Right lobe of liver (tissue), 4 donors: ENCODE data around the gene CDC25A.

ENCODE experiments used
- POLR2A ChIP-seq: fragments of 450-650 bp; IDR thresholded peaks from one replicate; pipeline ENCODE4 v1.6.1; 2017; ENCODE audit warnings: antibody characterized with exemption, mild to moderate bottlenecking
- TF ChIP-seq, protein P1 (sequence below), 4 donors: fragments of 200-600 bp in 3 of 4; fragments of 450-650 bp in 1 of 4; IDR thresholded peaks; one replicate each; pipeline versions ENCODE4 v1.5.1 to v1.8.0; 2016 to 2022; ENCODE audit warnings: antibody characterized with exemption in 4 of 4, mild to moderate bottlenecking in 2 of 4
- donor health status: DM: no; HTN: no; CAD: no.
- donor health status: DM: no; HTN: no; CAD: no.
- donor health status: DM: no; HTN: yes; CAD: no.

- TF ChIP-seq, protein P1, sequence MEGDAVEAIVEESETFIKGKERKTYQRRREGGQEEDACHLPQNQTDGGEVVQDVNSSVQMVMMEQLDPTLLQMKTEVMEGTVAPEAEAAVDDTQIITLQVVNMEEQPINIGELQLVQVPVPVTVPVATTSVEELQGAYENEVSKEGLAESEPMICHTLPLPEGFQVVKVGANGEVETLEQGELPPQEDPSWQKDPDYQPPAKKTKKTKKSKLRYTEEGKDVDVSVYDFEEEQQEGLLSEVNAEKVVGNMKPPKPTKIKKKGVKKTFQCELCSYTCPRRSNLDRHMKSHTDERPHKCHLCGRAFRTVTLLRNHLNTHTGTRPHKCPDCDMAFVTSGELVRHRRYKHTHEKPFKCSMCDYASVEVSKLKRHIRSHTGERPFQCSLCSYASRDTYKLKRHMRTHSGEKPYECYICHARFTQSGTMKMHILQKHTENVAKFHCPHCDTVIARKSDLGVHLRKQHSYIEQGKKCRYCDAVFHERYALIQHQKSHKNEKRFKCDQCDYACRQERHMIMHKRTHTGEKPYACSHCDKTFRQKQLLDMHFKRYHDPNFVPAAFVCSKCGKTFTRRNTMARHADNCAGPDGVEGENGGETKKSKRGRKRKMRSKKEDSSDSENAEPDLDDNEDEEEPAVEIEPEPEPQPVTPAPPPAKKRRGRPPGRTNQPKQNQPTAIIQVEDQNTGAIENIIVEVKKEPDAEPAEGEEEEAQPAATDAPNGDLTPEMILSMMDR (IDR thresholded peaks at IDR 0.05) = no peak
- TF ChIP-seq POLR2A = no peak
These were observed 26.8 kb upstream of the CDC25A start for GRCh38 chr3:48215019-48215418.
